ENCODE results near the gene FIG4.

FIG4 gene

DNA sequence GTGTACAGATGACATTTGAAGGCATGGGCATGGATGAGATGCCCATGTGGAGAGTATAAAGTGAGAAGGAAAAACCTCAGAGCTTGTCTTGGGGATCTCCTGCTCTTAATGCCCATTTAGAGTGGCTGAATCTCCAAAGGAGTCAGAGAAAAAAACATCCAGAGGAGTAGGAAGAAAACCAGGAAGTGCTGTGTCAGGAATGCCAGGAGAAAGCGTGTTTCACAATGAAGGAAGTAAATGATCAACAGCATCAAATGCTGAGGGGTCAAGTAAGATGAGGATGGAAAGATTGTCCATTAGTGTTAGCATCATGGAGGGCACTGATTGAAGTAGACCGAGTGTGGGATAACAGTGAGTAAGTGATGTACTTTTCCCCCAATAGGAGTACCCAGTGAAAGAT lies 56.1 kb downstream of the FIG4 start:
- Histone ChIP-seq H3K79me2 (ENCODE audit: control insufficient read depth, low read length) (no peaks in the 10 kb centered on the region), H3K27ac (ENCODE audit: low read depth, low read length) (no peak overlapping the region), H4K20me1 (ENCODE audit: control insufficient read depth, insufficient read depth, low read depth, low read length) (no peaks in the 10 kb centered on the region), H3F3A (ENCODE audit: control insufficient read depth, insufficient read depth) (no peaks in the 10 kb centered on the region), H3K27me3 (ENCODE audit: control insufficient read depth, low read length) (no peaks in the 10 kb centered on the region), H3K4me2 (ENCODE audit: low read length) (no peak overlapping the region), H3K4me1 (ENCODE audit: control insufficient read depth, low read length) (peaks cover 13% of the 10 kb centered on the region), H3K9me3 (ENCODE audit: control insufficient read depth, insufficient read depth, low read length) (no peaks in the 10 kb centered on the region), H3K36me3 (ENCODE audit: control insufficient read depth, low read length) (no peaks in the 10 kb centered on the region), H3K4me3 (ENCODE audit: low read length) (no peak overlapping the region), H3K9me2 (replicated peaks; ENCODE audit: control insufficient read depth, low read length) (no peaks in the 10 kb centered on the region)
- no peak for TF ChIP-seq EZH2phosphoT487 (IDR thresholded peaks at IDR 0.05; ENCODE audit: borderline replicate concordance, low read length)
- TF ChIP-seq, protein P1, sequence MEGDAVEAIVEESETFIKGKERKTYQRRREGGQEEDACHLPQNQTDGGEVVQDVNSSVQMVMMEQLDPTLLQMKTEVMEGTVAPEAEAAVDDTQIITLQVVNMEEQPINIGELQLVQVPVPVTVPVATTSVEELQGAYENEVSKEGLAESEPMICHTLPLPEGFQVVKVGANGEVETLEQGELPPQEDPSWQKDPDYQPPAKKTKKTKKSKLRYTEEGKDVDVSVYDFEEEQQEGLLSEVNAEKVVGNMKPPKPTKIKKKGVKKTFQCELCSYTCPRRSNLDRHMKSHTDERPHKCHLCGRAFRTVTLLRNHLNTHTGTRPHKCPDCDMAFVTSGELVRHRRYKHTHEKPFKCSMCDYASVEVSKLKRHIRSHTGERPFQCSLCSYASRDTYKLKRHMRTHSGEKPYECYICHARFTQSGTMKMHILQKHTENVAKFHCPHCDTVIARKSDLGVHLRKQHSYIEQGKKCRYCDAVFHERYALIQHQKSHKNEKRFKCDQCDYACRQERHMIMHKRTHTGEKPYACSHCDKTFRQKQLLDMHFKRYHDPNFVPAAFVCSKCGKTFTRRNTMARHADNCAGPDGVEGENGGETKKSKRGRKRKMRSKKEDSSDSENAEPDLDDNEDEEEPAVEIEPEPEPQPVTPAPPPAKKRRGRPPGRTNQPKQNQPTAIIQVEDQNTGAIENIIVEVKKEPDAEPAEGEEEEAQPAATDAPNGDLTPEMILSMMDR (IDR thresholded peaks at IDR 0.05; ENCODE audit: low read depth, low read length, poor library complexity, severe bottlenecking) = no peak

DNA sequence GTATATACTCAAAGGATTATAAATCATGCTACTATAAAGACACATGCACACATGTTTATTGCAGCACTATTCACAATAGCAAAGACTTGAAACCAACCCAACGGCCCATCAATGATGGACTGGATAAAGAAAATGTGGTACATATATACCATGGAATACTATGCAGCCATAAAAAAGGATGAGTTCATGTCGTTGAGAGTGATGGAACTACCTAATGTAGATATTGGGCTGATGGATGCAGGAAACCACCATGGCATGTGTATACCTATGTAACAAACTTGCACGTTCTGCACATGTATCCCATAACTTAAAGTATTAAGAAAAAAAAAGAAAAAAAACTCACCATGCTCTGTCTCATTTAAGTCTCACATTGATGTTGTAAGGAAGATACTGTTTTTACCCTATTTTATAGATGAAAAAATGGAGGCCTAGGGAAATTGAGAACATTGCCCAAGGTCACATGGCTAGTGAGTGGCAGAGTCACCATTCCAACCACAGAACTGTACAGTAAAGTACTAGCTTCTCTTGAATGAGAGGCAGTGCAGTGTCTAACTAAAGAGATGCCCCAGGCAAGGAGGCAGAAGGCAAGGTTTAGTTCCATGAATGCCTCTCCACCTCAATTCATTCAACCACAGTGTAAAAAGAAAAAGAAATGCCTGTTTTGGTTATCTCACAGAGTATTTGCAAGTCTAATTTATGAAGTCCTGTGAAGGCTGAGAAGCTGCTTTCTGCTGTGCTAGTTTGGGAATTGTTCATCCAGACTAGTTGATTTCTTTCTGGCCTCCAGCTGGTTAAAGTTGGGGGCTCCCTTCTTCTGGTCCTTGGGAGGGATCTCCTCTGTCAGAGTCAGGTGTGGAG lies 68.2 kb downstream of the FIG4 start:
- no peaks in the 10 kb centered on the region for H3F3A ChIP-seq (ENCODE audit: control insufficient read depth, insufficient read depth)
- peaks cover 12% of the 10 kb centered on the region for H3K4me1 ChIP-seq (ENCODE audit: control insufficient read depth, low read length)
- H3K9me2 ChIP-seq (replicated peaks; ENCODE audit: control insufficient read depth, low read length) = no peaks in the 10 kb centered on the region
- no peak for TF ChIP-seq EZH2phosphoT487 (IDR thresholded peaks at IDR 0.05; ENCODE audit: borderline replicate concordance, low read length)
- TF ChIP-seq, protein P1 (IDR thresholded peaks at IDR 0.05; ENCODE audit: low read depth, low read length, poor library complexity, severe bottlenecking) = no peak
- no peaks in the 10 kb centered on the region for H3K9me3 ChIP-seq (ENCODE audit: control insufficient read depth, insufficient read depth, low read length)
- no peak overlapping the region for H3K27ac ChIP-seq (ENCODE audit: low read depth, low read length)
- H3K4me2 ChIP-seq (ENCODE audit: low read length) = no peak overlapping the region
- H3K27me3 ChIP-seq (ENCODE audit: control insufficient read depth, low read length) = no peaks in the 10 kb centered on the region
- no peaks in the 10 kb centered on the region for H3K79me2 ChIP-seq (ENCODE audit: control insufficient read depth, low read length)
- H4K20me1 ChIP-seq (ENCODE audit: control insufficient read depth, insufficient read depth, low read depth, low read length) = no peaks in the 10 kb centered on the region
- H3K36me3 ChIP-seq (ENCODE audit: control insufficient read depth, low read length) = no peaks in the 10 kb centered on the region
- H3K4me3 ChIP-seq (ENCODE audit: low read length) = no peak overlapping the region

DNA sequence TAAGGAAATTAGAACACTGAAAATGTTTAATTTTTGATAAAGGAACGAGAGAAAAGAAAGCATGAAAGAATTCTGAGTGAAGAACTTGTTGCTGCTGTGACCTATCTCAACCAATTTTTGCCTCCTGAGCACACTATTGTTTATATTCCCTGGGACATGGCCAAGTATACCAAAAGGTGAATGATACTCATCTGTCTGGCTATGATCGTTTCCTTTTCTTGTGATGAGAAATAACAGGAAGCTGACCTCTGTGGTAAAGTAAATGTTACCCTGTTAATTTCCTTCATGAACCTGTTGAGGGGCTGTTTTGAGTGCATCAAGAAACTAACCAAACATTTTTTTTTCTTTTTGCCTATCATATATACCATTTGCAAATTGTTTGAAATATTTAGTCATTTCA lies 69.1 kb downstream of the FIG4 start:
- Histone ChIP-seq H3K4me3 (ENCODE audit: low read length) (no peak overlapping the region), H3K9me2 (replicated peaks; ENCODE audit: control insufficient read depth, low read length) (no peaks in the 10 kb centered on the region), H3K27me3 (ENCODE audit: control insufficient read depth, low read length) (no peaks in the 10 kb centered on the region), H3K9me3 (ENCODE audit: control insufficient read depth, insufficient read depth, low read length) (no peaks in the 10 kb centered on the region), H3K36me3 (ENCODE audit: control insufficient read depth, low read length) (no peaks in the 10 kb centered on the region), H4K20me1 (ENCODE audit: control insufficient read depth, insufficient read depth, low read depth, low read length) (no peaks in the 10 kb centered on the region), H3F3A (ENCODE audit: control insufficient read depth, insufficient read depth) (no peaks in the 10 kb centered on the region), H3K4me2 (ENCODE audit: low read length) (no peak overlapping the region), H3K27ac (ENCODE audit: low read depth, low read length) (no peak overlapping the region), H3K79me2 (ENCODE audit: control insufficient read depth, low read length) (no peaks in the 10 kb centered on the region), H3K4me1 (ENCODE audit: control insufficient read depth, low read length) (peaks cover 12% of the 10 kb centered on the region)
- no peak for TF ChIP-seq EZH2phosphoT487 (IDR thresholded peaks at IDR 0.05; ENCODE audit: borderline replicate concordance, low read length)
- TF ChIP-seq, protein P1 (IDR thresholded peaks at IDR 0.05; ENCODE audit: low read depth, low read length, poor library complexity, severe bottlenecking) = no peak
